ENCODE data around the gene SELENOP.
"Not testable (repeated sequence)": the region's sequence is repeated elsewhere in the genome, so short reads cannot be mapped to it uniquely, and the experiment has no call there.

The SELENOP gene, protein sequence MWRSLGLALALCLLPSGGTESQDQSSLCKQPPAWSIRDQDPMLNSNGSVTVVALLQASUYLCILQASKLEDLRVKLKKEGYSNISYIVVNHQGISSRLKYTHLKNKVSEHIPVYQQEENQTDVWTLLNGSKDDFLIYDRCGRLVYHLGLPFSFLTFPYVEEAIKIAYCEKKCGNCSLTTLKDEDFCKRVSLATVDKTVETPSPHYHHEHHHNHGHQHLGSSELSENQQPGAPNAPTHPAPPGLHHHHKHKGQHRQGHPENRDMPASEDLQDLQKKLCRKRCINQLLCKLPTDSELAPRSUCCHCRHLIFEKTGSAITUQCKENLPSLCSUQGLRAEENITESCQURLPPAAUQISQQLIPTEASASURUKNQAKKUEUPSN

DNA sequence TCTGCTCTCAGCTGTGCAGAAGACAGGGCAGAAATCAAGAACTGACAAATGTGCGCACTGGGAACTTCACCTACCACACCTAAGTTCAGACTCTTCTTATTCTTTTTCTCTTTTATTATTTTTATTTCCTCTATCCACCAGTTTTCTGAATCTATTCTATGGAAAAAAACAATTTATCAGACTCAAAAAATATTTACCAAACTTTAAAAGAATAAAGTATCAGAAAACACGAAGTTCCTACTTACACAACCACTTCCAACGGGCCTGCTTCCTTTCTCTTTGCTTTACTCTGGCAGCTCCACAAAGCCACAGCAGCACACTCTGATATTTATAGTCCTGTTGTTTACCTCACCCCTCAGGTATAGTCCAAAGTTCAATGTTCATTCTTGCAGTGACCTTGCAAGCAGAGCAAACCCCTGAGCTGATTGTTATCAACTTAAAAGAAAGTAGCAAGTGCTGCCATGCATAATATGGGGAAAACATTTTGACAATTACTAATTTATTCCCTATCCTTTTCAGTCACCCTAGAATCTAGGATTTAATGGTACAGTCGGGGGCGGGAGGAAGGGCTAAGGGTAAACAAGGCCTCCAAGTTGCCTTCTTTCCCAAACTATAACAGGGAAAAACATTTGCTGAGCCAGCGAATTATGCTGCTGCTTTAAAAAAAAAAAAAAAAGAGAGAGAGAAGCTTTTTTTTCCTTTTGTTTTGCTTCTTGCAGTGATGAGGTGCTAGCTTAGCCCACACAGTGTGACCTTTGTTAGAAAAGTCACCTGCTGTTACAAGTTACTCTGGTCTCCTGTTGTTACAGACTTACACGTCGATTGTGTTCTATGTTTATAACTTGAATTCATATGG is at the start of gene SELENOP:
Gene SELENOP, minus strand, starts transcription at position 302 of the 856 bp plus-strand sequence. CDS start 3,539 bp downstream, outside the sequence.
- peak; percentile 85 for DNase-seq (ENCODE audit: low read depth)

DNA sequence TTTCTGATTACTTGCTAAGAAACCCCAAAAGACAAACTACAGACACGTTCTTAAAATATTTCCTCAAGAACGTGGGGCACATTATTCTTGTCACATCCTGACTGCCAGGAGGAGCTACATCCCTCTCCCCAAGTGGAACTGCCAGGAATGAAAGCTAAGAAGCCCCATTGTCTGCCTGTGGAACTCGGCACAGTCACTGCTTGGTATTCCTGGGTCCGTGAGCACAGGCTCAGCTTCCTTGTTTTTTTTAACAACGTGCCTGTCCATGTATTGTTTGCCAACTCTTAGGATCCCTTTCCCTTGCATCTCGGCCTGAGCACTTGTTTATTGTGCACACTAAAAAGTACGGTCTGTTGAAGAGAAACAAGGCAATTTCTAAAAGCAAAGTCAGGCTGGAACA is 47.0 kb upstream of the SELENOP start:
- peak; percentile 19 for DNase-seq (ENCODE audit: low read depth)

DNA sequence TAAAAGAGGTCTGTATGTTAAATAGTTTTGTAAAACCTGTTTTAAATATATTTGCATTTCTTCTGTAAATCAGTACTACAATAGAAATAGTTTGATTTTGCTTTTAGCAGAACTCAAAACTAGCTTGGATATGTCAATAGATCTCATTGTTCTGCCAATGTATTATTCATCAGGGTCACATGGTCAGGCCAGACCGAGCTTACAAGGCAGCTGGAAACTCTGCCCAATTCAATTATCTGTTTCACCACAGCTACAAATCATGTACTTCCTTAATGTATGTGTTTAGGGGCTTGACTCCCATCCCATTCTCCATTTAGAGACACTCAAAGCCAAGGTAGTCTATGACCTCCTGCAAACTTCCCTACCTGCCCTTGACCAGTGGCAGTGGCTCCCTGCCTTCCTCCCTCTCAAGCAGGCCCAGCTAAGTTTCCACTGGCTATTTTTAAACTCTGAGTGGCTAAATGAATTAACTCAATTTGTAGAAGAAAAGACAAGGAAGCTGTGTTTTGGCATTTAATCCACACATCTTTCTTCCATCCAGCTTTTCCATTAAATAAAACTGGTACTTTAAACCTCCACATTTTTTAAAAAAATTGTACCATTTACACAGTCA is 46.4 kb upstream of the SELENOP start:
- DNase-seq (ENCODE audit: low read depth) = peak; percentile 68

DNA sequence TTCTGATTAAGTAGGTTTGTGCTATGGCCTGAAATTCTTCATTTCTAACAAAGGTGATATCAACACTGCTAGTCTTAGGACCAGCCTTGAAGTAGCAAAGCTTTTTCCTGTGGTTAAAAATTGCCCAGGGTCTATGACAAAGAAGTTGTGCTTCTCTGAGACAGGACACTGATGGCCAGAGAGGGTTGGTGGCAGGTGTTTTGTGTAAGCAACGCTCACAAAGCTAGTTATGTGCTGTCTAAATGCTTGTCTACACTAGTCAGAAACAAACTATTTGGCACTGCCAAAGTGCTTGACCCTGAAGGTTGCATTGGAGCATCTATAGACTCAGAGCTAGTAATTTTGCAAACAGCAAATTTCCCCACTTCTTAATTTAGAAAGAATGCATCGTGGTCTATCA is 44.1 kb upstream of the SELENOP start:
- DNase-seq (ENCODE audit: low read depth) = no peak

DNA sequence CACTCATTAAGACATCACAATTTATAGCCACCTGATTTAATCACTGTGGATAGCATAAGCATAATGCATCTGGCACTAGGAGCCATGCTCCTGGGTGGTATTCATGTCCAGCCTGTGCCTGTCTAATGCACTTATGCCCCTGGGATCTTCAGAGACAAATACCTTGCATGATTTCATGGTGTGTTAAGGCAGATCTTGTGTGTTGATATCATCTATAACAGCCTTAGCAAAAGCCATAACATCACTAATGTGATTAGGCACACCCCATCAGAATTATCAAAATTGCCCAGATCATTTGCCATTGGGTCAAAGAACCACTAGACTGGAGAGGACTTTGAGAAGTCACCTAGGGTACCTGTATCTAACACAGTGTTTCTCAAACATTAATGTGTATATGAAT is 43.7 kb upstream of the SELENOP start:
- DNase-seq (ENCODE audit: low read depth) = no peak

DNA sequence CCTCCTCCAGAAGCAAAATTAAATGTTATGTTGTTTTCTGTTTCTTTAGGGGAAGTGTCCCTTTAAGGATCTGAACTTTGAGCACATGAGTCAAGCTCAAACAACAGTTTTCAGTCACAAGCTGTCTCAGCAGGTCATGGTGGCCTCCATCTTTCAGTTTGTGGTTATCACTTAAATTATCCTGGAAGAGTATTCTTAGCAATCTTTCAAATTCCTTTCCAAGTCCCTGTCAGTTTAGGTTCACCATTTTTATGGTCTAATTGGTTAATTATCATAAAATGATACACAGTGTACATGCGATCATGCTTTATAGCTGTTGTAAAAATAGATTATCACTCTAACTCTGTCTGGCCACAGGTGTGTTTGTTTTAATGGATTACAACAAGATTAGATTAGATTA is 43.1 kb upstream of the SELENOP start:
- DNase-seq (ENCODE audit: low read depth) = no peak

DNA sequence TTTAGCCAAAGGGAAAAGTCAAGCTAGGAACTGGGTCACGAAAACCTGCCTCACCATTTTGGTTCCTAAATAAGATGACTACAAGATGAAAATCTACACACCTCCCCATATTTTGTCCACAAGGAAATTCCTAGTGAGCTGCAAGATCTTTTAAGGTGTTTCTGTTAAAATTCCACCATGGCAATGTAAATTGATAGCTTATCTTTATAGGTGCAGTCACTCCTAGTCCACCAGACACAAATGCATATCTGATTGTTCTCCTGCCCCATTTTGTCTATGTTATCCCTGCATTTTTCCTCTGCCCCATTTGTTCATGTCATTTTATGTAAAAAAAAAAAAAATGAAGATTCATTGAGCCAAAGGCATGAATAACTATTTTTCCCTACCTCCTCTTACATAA is 41.1 kb upstream of the SELENOP start:
- DNase-seq (ENCODE audit: low read depth) = no peak

DNA sequence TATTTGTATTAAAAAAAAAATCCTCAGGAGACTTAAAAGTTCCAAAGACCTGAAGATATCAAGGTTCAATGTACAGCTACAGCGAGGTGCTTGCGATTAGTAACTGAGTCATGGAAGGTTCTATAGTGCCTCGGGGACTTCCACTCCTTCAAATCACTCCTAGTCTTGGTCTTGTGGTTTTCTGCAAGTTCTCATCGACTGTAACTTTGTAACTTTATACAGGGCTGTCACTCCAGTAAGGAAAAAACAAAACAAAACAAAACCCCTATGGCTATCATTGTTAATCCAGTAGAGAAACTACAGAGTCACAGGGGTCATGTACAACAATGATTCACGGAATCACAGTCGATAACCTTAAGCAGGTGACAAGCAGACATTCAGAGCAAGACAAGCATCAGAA is 39.8 kb upstream of the SELENOP start:
- no peak for DNase-seq (ENCODE audit: low read depth)

DNA sequence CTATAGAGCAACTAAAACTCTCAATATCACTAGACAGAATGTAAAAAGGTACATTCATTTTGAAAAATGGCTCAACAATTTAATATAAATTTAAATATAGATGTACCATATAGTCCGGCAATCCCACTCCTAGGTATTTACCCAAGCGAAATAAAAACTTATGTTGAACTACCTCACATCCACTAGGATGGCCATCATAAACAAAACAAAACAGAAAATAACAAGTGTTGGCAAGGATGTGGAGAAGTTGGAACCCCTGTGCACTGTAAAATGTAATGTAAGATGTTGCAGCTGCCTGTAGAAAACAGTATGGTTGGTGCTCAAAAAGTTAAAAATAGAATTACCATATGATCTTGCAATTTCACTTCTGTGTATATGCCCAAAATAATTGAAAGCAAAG is 36.9 kb upstream of the SELENOP start:
- DNase-seq (ENCODE audit: low read depth) = no peak

DNA sequence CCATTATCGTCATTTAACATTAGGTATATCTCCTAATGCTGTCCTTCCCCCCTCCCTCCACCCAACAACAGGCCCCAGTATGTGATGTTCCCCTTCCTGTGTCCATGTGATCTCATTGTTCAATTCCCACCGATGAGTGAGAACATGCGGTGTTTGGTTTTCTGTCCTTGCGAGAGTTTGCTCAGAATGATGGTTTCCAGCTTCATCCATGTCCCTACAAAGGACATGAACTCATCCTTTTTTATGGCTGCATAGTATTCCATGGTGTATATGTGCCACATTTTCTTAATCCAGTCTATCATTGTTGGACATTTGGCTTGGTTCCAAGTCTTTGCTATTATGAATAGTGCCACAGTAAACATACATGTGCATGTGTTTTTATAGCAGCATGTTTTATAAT is 32.7 kb upstream of the SELENOP start:
- not testable (repeated sequence) for DNase-seq (ENCODE audit: low read depth)

DNA sequence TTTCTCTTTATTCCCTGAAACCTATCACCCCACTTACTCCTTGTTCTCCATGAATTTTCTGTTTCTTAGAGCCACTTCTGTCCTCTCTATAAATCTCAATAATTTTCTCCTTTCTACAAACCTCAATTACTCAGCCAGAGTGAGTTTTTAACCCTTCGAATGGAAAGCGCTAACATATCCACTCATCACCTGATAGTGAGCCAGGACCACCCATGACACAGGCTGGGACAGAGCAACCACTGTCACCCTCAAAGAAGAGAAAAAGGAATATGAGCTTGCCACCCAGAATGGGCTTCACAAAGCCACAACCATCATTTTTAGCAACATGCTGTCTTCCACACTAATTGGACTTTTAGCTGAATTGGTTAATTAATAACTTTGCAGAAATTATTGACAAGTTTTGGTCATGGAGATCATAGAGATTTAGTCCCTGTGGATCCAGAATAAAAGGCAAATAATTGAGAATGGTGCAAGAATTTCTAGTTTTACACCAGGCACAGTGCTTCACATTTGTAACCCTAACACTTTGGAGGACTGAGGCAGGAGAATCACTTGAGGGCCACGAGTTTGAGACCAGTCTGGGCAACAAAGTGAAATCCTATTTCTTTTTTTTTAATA is 32.1 kb upstream of the SELENOP start:
- no peak for DNase-seq (ENCODE audit: low read depth)

DNA sequence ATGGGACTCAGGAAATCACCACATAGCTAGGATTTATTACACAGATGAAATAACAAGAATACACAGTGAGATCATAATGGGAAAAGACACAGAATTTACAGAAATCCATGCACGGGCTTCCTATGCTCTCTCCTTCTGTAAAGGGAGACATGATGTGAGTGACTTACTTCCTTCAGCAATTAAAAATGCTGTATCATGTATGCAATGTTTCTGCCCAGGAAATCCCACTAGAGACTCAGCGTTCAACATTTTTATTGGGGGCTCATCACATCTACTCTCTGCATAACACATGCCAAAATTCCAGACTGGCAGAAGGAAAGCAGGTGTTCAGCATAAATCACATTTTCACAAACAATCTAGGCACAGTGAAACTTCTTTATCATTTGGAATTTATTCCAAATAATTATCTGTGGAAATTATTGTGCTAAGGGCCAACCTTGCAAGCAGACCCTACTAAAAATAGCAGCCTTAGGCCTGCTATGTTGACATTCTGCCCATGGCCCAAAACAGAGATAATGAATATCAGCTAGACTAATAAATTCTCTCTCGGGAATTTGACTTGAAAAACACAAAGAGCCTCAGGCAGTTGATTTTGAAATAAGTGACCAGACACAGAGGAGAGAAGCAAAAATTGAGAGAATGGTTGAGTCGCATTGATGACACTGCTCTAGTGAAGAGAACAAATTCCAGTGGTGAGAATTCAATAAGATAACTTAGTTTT is 31.4 kb upstream of the SELENOP start:
- peak; percentile 72 for DNase-seq (ENCODE audit: low read depth)

DNA sequence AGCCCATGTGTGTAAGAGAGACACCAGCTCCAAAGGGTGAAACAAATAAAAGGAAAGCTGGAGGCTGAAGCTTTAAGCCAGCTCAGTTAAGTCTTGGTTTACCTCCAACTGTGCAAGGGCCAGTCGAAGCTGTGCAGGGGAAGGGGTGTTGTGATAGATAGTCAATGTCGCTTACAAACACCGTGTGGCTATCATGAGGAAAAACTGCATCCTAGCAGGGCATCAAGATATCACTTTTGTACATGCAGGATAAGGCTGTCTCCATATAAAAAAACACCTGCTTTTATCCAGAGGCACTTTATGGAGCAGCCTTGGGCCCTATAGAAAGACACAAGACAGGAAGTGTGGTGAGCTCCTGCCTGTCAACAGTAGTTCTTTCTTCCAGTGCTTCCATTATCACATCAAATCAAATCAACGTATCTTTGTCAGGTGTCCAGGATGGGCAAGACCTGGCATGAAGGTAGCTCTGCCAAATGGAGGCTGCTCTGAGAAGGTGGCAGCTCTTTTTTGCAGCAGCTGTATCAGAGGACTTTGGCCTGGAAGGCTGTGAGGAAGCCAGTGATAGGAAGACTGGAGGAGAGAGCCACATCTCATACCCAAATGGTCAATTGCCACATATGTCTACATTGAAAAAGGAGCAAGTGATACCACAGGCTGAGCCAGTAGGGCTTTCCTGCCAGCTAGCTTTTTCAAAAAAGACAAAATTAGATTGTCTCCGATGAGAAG is 29.3 kb upstream of the SELENOP start:
- DNase-seq (ENCODE audit: low read depth) = peak; percentile 16

DNA sequence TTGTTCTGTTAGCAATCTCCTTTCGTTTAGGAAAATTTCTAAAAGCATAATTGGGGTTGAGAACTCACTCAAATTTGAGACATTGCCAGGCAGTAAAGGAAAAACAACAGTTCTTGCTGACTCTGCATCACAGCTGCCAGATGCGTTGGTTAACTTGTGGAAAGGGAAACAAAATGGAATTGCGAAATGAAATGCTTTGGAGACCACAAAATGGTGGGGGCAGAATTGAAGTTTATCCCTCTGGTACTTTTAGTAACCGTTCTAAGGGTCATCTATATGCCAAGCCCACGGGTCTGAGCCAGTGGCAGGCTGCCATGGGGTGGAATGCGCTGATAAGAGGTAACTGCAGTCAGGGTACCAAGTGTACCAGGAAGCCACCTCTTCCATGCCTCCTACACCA is 28.6 kb upstream of the SELENOP start:
- peak; percentile 97 for DNase-seq (ENCODE audit: low read depth)

DNA sequence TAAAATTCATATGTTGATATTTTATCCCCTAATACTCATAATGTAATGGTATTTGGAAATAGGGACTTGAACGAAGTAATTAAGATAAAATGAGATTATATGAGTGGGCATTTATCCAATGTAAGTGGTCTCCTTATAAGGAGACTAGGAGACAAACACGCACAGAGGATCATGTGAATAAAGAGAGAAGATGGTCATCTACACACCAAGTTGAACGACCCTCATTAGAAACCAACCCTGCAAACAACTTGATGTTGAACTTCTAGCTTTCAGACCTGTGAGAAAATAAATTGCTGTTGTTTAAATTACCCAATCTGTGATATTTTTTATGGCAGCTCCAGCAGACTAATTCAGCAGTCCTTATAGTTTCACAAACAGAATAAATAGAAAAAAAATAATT is 27.5 kb upstream of the SELENOP start:
- no peak for DNase-seq (ENCODE audit: low read depth)

DNA sequence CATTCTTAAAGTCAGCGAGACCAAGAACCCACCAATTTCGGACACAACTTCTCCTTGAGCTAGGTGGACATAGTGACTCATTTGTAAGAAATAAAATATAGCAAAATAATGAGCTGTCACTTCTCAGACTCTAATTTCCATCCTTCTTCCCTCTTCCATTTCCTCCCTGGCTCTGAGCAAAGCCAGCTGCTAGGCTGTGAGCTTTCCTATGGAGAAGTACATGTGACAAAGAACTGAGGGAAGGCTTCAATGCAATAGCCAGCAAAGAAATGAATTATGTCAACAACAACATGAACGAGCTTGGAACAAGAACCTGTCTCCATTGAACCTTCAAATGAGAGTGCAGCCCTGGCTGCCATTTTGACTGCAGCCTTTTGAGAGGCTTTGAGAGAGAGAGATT is 25.9 kb upstream of the SELENOP start:
- no peak for DNase-seq (ENCODE audit: low read depth)

DNA sequence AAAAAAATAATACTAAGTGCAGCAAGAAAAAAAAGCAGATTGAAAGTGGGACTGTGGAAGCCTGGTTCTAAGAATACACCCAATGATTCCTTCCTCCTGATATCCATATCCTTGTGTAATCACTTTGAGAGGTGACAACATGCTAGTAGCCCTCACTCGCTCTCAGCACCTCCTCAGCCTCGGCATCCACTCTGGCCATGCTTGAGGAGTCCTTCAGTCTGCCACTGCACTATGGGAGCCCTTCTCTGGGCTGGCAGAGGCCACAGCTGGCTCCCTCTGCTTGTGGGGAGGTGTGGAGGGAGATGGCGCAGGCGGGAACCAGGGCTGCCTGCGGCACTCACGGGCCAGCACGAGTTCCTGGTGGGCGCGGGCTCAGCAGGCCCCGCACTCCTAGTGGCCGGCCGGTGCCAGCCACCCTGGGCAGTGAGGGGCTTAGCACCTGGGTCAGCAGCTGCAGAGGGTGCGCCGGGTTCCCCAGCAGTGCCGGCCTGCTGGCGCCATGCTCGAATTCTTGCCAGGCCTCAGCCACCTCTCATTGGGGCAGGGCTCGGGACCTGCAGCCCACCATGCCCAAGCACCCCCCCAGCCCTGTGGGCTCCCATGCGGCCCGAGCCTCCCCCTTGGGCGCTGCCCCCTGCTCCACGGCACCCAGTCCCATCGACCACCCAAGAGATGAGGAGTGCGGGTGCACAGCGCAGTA is 24.5 kb upstream of the SELENOP start:
- DNase-seq (ENCODE audit: low read depth) = no peak

DNA sequence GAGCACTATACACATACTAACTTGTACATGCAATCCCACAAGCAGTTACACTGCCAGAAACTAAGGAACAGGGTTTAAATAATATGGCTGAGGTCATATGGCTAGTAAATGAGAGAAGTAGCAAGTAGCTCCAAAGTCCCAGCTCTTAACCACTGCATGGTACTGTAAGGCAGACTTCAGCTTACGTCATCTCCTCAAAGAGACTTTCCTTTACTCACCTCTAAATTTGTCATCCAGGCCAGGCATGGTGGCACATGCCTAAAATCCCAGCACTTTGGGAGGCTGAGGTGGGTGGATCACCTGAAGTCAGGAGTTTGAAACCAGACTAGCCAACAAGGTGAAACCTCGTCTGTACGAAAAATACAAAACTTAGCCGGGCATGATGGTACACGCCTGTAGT is 20.4 kb upstream of the SELENOP start:
- DNase-seq (ENCODE audit: low read depth) = no peak

DNA sequence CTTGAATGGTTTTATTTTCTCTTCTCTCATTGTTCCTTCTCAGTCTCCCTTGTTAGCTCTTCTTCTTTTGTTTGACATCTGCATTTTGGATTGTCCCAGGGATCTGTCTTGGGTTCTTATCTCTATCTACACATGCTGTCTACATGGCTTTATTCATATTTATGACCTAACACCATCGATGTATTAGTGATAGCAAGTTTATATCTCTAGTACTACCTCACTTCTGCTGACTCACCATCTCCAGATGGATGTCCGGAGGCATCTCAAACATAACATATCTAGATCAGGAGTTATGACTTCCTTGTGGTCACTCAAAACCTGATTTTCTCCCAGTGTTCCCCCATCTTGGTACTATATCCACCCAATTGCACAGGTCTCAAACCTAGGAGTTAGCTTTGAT is 19.2 kb upstream of the SELENOP start:
- DNase-seq (ENCODE audit: low read depth) = no peak

DNA sequence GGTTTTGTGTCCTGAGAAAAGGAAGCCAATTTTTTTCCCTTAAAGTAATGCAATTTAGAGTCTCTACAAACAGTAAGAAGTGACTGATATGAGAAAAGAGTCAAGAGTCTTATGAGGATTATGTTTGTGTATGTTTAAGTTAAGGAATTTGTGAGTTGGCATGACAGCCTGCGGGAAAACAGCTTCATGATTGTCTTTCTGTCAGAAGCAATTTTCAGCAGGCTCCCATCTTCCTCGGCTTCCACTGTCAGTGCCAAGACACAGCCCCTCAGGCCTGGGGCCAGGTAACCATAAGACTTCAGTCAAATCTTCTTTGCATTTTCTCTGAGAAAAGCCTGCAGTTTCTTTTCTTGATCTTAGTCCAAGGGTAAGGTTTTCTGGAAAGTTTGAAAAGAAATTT is 17.0 kb upstream of the SELENOP start:
- peak; percentile 43 for DNase-seq (ENCODE audit: low read depth)
